DOHH2 (cell line): ENCODE measurements around the gene COBLL1.

Experiments used
- H3F3A ChIP-seq: fragments of 200-600 bp; sonication (generic), shearing (Covaris generic); 2 replicates; pipeline ENCODE4 v1.6.0; 2016; ENCODE audit warnings: antibody characterized with exemption, mild to moderate bottlenecking; ENCODE audit not compliant: control insufficient read depth, insufficient read depth
- H3K27ac ChIP-seq: fragments of 200-600 bp; sonication (generic); 2 replicates; pipeline ENCODE4 v1.5.1; 2014; ENCODE audit warnings: low read depth, mild to moderate bottlenecking, low read length, moderate library complexity
- H3K27me3 ChIP-seq: fragments of 200-600 bp; sonication (generic); 2 replicates; pipeline ENCODE4 v1.6.1; 2014; ENCODE audit warnings: mild to moderate bottlenecking, low read length, mixed read lengths; ENCODE audit not compliant: control insufficient read depth
- H3K36me3 ChIP-seq: fragments of 200-600 bp; sonication (generic); 2 replicates; pipeline ENCODE4 v1.6.1; 2014; ENCODE audit warnings: mild to moderate bottlenecking, low read length, moderate library complexity, mixed read lengths; ENCODE audit not compliant: control insufficient read depth
- H3K4me1 ChIP-seq: fragments of 200-600 bp; sonication (generic); 2 replicates; pipeline ENCODE4 v1.6.1; 2014; ENCODE audit warnings: mild to moderate bottlenecking, low read length, mixed read lengths; ENCODE audit not compliant: control insufficient read depth
- H3K4me2 ChIP-seq: fragments of 200-600 bp; sonication (generic); 2 replicates; pipeline ENCODE4 v1.6.0; 2014; ENCODE audit warnings: mild to moderate bottlenecking, low read length, moderate library complexity
- H3K4me3 ChIP-seq: fragments of 200-600 bp; sonication (generic); 2 replicates; pipeline ENCODE4 v1.5.1; 2014; ENCODE audit warnings: mild to moderate bottlenecking, low read length, mixed read lengths
- H3K79me2 ChIP-seq: fragments of 200-600 bp; sonication (generic); 2 replicates; pipeline ENCODE4 v1.6.1; 2014; ENCODE audit warnings: mild to moderate bottlenecking, low read length, mixed read lengths; ENCODE audit not compliant: control insufficient read depth
- H3K9me2 ChIP-seq: fragments of 200-600 bp; sonication (generic); replicated peaks from 2 replicates; pipeline ENCODE4 v1.6.1; 2014; ENCODE audit warnings: mild to moderate bottlenecking, low read length, mixed read lengths; ENCODE audit not compliant: control insufficient read depth
- H3K9me3 ChIP-seq: fragments of 200-600 bp; sonication (generic); 2 replicates; pipeline ENCODE4 v1.6.1; 2014; ENCODE audit warnings: antibody characterized with exemption, low read length, mixed read lengths; ENCODE audit not compliant: control insufficient read depth, insufficient read depth
- H4K20me1 ChIP-seq: fragments of 200-600 bp; sonication (generic); 2 replicates; pipeline ENCODE4 v1.6.0; 2014; ENCODE audit warnings: low read depth, mild to moderate bottlenecking, antibody characterized with exemption, low read length, moderate library complexity; ENCODE audit not compliant: control insufficient read depth, insufficient read depth
- EZH2phosphoT487 ChIP-seq: fragments of 200-600 bp; sonication (generic); IDR thresholded peaks from 2 replicates; pipeline ENCODE4 v1.6.1; 2017; ENCODE audit warnings: borderline replicate concordance, mild to moderate bottlenecking, antibody characterized with exemption, low read length, moderate library complexity, mixed read lengths
- TF ChIP-seq, protein P1 (sequence below): fragments of 200-600 bp; sonication (generic); IDR thresholded peaks from one replicate; pipeline ENCODE4 v1.5.1; 2014; ENCODE audit warnings: antibody characterized with exemption, mild to moderate bottlenecking, low read depth, low read length; ENCODE audit not compliant: poor library complexity, severe bottlenecking

COBLL1 gene

DNA sequence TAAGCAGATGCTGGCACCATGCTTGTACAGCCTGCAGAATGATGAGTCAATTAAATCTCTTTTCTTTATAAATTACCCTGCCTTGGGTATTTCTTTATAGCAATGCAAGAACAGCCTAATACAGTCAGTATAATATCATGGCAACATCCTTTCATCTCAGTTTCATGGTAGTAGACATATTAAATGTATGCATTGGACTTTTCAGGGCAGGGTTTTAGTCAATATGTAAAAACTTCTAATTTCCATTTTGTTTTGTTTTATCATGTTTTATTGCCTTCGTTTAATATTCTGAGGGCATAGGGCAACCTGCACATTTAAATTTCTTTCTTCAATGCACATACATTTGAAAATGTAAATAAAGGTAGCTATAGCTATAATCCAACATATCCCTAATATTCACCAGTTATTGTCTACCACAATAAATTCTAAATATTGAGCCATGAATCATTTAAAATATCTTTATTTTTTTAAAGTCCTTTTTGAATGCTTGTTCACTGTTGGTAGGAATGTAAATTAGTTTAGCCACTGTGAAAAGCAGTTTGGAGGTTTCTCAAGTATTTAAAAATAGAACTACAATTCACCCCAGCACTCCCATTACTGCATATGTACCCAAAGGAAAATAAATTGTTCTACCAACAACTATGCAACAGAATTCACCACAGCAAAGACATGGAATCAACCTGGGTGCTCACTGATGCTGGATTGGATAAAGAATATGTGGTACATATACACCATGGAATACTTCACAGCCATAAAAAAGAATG, 178.6 kb downstream of the COBLL1 start:
- H3K36me3 ChIP-seq: no peaks in the 10 kb centered on the region
- no peaks in the 10 kb centered on the region for H3K9me2 ChIP-seq
- H3K9me3 ChIP-seq: no peaks in the 10 kb centered on the region
- no peaks in the 10 kb centered on the region for H4K20me1 ChIP-seq
- no peak overlapping the region for H3K27ac ChIP-seq
- no peaks in the 10 kb centered on the region for H3F3A ChIP-seq
- H3K4me3 ChIP-seq: no peak overlapping the region
- no peak for TF ChIP-seq EZH2phosphoT487
- TF ChIP-seq, protein P1, sequence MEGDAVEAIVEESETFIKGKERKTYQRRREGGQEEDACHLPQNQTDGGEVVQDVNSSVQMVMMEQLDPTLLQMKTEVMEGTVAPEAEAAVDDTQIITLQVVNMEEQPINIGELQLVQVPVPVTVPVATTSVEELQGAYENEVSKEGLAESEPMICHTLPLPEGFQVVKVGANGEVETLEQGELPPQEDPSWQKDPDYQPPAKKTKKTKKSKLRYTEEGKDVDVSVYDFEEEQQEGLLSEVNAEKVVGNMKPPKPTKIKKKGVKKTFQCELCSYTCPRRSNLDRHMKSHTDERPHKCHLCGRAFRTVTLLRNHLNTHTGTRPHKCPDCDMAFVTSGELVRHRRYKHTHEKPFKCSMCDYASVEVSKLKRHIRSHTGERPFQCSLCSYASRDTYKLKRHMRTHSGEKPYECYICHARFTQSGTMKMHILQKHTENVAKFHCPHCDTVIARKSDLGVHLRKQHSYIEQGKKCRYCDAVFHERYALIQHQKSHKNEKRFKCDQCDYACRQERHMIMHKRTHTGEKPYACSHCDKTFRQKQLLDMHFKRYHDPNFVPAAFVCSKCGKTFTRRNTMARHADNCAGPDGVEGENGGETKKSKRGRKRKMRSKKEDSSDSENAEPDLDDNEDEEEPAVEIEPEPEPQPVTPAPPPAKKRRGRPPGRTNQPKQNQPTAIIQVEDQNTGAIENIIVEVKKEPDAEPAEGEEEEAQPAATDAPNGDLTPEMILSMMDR: no peak
- H3K4me1 ChIP-seq: no peaks in the 10 kb centered on the region
- no peak overlapping the region for H3K4me2 ChIP-seq
- H3K27me3 ChIP-seq: no peaks in the 10 kb centered on the region
- no peaks in the 10 kb centered on the region for H3K79me2 ChIP-seq

DNA sequence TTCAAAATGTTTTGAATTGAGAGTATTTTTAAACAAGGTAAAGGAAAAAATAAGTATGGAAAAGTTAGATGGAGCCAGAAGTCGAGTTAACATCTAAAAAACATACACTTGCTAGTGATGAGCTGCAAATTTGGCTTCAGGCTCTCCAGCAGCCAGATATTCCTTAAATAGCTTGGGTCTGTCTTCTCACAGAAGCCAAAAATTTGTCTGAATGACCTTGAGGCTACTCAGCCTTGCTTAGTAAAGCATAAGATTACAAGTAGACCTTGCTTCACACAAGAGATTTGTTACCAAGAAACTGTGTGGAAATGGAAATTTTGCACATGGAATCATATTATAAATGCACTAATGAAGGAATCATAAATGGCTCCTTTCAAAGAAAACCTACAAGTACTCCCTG, 179.6 kb downstream of the COBLL1 start:
- Histone ChIP-seq H3K4me3 (no peak overlapping the region), H3K4me1 (no peaks in the 10 kb centered on the region), H3K4me2 (no peak overlapping the region), H4K20me1 (no peaks in the 10 kb centered on the region), H3K79me2 (no peaks in the 10 kb centered on the region), H3K36me3 (no peaks in the 10 kb centered on the region), H3F3A (no peaks in the 10 kb centered on the region), H3K9me2 (no peaks in the 10 kb centered on the region), H3K27ac (no peak overlapping the region), H3K27me3 (no peaks in the 10 kb centered on the region), H3K9me3 (no peaks in the 10 kb centered on the region)
- TF ChIP-seq, protein P1: no peak
- TF ChIP-seq EZH2phosphoT487: no peak

DNA sequence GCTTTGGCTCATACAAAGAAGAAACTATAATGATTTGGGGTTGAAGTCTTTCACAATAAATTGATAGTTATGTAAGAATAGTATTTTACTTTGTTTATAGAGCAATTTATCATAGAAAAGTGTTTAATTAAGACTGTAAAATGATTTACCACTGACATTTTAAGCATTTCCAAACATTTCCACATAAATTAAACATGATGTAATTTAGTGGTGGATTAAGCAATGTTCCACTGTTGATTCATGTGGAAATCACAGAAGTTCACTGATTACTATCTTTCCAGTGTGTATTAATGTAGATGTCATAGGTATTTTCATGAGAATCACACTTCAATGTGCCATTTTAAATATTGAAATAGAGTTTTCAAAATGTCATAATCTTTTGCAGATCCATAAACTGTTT, 180.3 kb downstream of the COBLL1 start:
- no peaks in the 10 kb centered on the region for H3K79me2 ChIP-seq
- no peak for TF ChIP-seq EZH2phosphoT487
- TF ChIP-seq, protein P1: no peak
- no peak overlapping the region for H3K4me3 ChIP-seq
- no peaks in the 10 kb centered on the region for H3K4me1 ChIP-seq
- no peaks in the 10 kb centered on the region for H3K9me2 ChIP-seq
- H3K27ac ChIP-seq: no peak overlapping the region
- no peaks in the 10 kb centered on the region for H3K36me3 ChIP-seq
- no peaks in the 10 kb centered on the region for H3K27me3 ChIP-seq
- no peaks in the 10 kb centered on the region for H4K20me1 ChIP-seq
- no peaks in the 10 kb centered on the region for H3F3A ChIP-seq
- H3K9me3 ChIP-seq: no peaks in the 10 kb centered on the region
- H3K4me2 ChIP-seq: no peak overlapping the region
